HepG2 (cell line): ENCODE results near the gene SLC27A1. TPM values are rescaled to one million over a fixed set of nuclear protein-coding genes. Genes with fewer than 3 reads are reported as not detected.

Experiments
- ATAC-seq: fragments of 200-7000 bp; cut with Tn5 transposase; 3 replicates; pipeline ENCODE4 v1.9.1; 2020; ENCODE audit warnings: mild to moderate bottlenecking, moderate library complexity
- BruUV-seq: library from RNA; stranded (reverse); fragments of 400-500 nt; replicated peaks from 2 replicates; lab custom pipeline; 2021; lab: Mats Ljungman, UMichigan
- CTCF ChIA-PET: fragments of 300-600 bp; formaldehyde crosslinking; extraction: SDS; loops from one replicate; lab custom pipeline; 2021; ENCODE audit warnings: low total read pairs, inconsistent platforms, low intra/inter-chr PET ratio; lab: Yijun Ruan, JAX
- POLR2A ChIA-PET: fragments of 350-600 bp; sonication (Branson Sonifier 250); formaldehyde crosslinking; loops from one replicate; lab custom pipeline; 2020; ENCODE audit warnings: antibody characterized with exemption, inconsistent platforms; lab: Yijun Ruan, JAX
- DNase-seq: peaks from one replicate; pipeline ENCODE4 v3.0.0-alpha.2; 2015; ENCODE audit warnings: low spot score
- FAIRE-seq: peaks from 3 replicates; lab custom pipeline; 2011; peaks lifted over from hg19 to GRCh38; lab: Jason Lieb, UNC
- H2AFZ ChIP-seq: one replicate; pipeline ENCODE4 v1.6.1; 2011; ENCODE audit warnings: low read length, inconsistent platforms
- H3K27ac ChIP-seq: fragments of 300-600 bp; 3 replicates; pipeline ENCODE4 v1.8.0; 2011; ENCODE audit warnings: mixed run types, mild to moderate bottlenecking, mixed read lengths, low read length, inconsistent platforms; ENCODE audit not compliant: insufficient read depth; ENCODE audit errors: extremely low read length
- H3K27me3 ChIP-seq, 2 experiments: fragments of 200-600 bp in 1 of 2; 2 replicates in 1 of 2; 3 replicates in 1 of 2; pipeline versions ENCODE4 v1.6.0 to v1.8.0; 2011; ENCODE audit warnings: low read length in 2 of 2, mild to moderate bottlenecking in 2 of 2, moderate library complexity in 2 of 2, inconsistent platforms in 1 of 2; ENCODE audit not compliant: insufficient read depth in 2 of 2, control insufficient read depth in 1 of 2
- H3K36me3 ChIP-seq, 2 experiments: fragments of 200-600 bp in 1 of 2; replicated peaks in 1 of 2; 2 replicates in 1 of 2; 3 replicates in 1 of 2; pipeline versions ENCODE4 v1.5.1 to v1.8.0; 2011; ENCODE audit warnings: low read length in 2 of 2, inconsistent platforms in 1 of 2; ENCODE audit not compliant: insufficient read depth in 2 of 2, control insufficient read depth in 1 of 2
- H3K4me1 ChIP-seq: 2 replicates; pipeline ENCODE4 v1.5.1; 2012; ENCODE audit warnings: low read length, inconsistent platforms; ENCODE audit not compliant: insufficient read depth
- H3K4me2 ChIP-seq: 2 replicates; pipeline ENCODE4 v1.6.0; 2011; ENCODE audit warnings: low read depth, low read length, inconsistent platforms
- H3K4me3 ChIP-seq, 3 experiments: fragments of 200-600 bp in 1 of 3; sonication (generic), shearing (Covaris generic) in 1 of 3; replicated peaks in 1 of 3; 2 replicates each; pipeline ENCODE4 v1.5.1; 2011 to 2016; ENCODE audit warnings: low read length in 3 of 3, inconsistent platforms in 2 of 3, low read depth in 2 of 3, mild to moderate bottlenecking in 2 of 3, control low read depth in 1 of 3, mixed read lengths in 1 of 3; ENCODE audit not compliant: insufficient read depth in 1 of 3
- H3K79me2 ChIP-seq: one replicate; pipeline ENCODE4 v1.6.1; 2011; ENCODE audit warnings: low read length, inconsistent platforms; ENCODE audit not compliant: insufficient read depth
- H3K9ac ChIP-seq: 2 replicates; pipeline ENCODE4 v1.6.0; 2011; ENCODE audit warnings: mild to moderate bottlenecking, low read depth, low read length, inconsistent platforms; ENCODE audit not compliant: insufficient read depth
- H3K9me3 ChIP-seq: 2 replicates; pipeline ENCODE4 v1.5.1; 2012; ENCODE audit warnings: mild to moderate bottlenecking, low read length
- H4K20me1 ChIP-seq: 2 replicates; pipeline ENCODE4 v1.6.0; 2011; ENCODE audit warnings: inconsistent platforms, mild to moderate bottlenecking, low read length, moderate library complexity; ENCODE audit not compliant: insufficient read depth
- CENPT ChIP-seq: sonication (generic); formaldehyde crosslinking; IDR thresholded peaks from 2 replicates; pipeline ENCODE4 v1.8.0; 2022; ENCODE audit warnings: low read depth, mild to moderate bottlenecking, moderate library complexity, missing genetic modification reagents
- GTF2F1 ChIP-seq: fragments of 150-350 bp; IDR thresholded peaks from 2 replicates; pipeline ENCODE4 v1.6.1; 2014; ENCODE audit warnings: low read length
- KLF15 ChIP-seq: sonication (generic); formaldehyde crosslinking; IDR thresholded peaks from 2 replicates; pipeline ENCODE4 v1.8.1; 2023; ENCODE audit warnings: borderline replicate concordance, mild to moderate bottlenecking, inconsistent platforms, missing genetic modification reagents, mixed read lengths
- MAX ChIP-seq: IDR thresholded peaks from 2 replicates; pipeline ENCODE4 v1.6.1; 2012; ENCODE audit warnings: inconsistent platforms
- REPIN1 ChIP-seq: sonication (generic); formaldehyde crosslinking; IDR thresholded peaks from 2 replicates; pipeline ENCODE4 v1.8.0; 2022; ENCODE audit warnings: missing genetic modification reagents, low read depth, mild to moderate bottlenecking, borderline replicate concordance
- ZBTB44 ChIP-seq: sonication (generic); formaldehyde crosslinking; IDR thresholded peaks from 2 replicates; pipeline ENCODE4 v1.4.0; 2020; ENCODE audit warnings: missing genetic modification reagents
- ZNF598 ChIP-seq: sonication (generic); formaldehyde crosslinking; IDR thresholded peaks from 2 replicates; pipeline ENCODE4 v1.5.1; 2020; ENCODE audit warnings: mild to moderate bottlenecking, missing genetic modification reagents, borderline replicate concordance
- ZNF629 ChIP-seq: sonication (generic); formaldehyde crosslinking; conservative IDR thresholded peaks from 2 replicates; pipeline ENCODE4 v1.5.0; 2020; ENCODE audit warnings: missing genetic modification reagents
- WGBS: methylation state at CpG from one replicate; pipeline ENCODE4 v1.1.6; 2017; ENCODE audit warnings: low lambda C conversion rate; 5-methylcytosine and 5-hydroxymethylcytosine counted together
- in situ Hi-C: cut with HindIII; loops from 2 replicates; pipeline ENCODE4 v1.10.0; 2017; ENCODE audit warnings: low pct_unique_long_range_greater_than_20kb; ENCODE audit not compliant: extremely low pct_ligation_motif_present
- intact Hi-C: fragments of 100-400 bp; cut with micrococcal nuclease; formaldehyde crosslinking; loops from one replicate; pipeline ENCODE4 v1.10.0; 2022; ENCODE audit not compliant: unreplicated experiment
- polyA plus RNA-seq, 8 experiments: library from polyadenylated mRNA; depleted of rRNA in 3 of 8; stranded (reverse) in 7 of 8; unstranded in 1 of 8; fragments of >200 nt; fragmentation: Illumina TruSeq in 4 of 8; extraction: Trizol in 4 of 8; gene quantifications; 2 replicates each; pipeline versions ENCODE4 v1.2.1 to v1.2.3, GENCODE V29; 2011 to 2016; ENCODE audit warnings: low read depth in 4 of 8, missing spikeins in 1 of 8, mixed read lengths in 1 of 8; ENCODE audit not compliant: insufficient read depth in 1 of 8
- total RNA-seq, 5 experiments: library from RNA; depleted of rRNA; stranded (reverse); fragments of >200 nt; fragmentation: Illumina TruSeq; extraction: Trizol; gene quantifications; 2 replicates each; pipeline ENCODE4 v1.2.3, GENCODE V29; 2016; ENCODE audit warnings: low read depth in 1 of 5

SLC27A1 gene
- total and polyA plus RNA-seq, 2 of the 13 experiments (the other 11 are each of a cell fraction or from before 2014, with no cell fraction given): 4.1 to 8.8 TPM

- TF ChIP-seq CENPT (no peak), KLF15 (CRISPR knock-in tag) (no peak), REPIN1 (CRISPR knock-in tag) (0 out of 2 replicates have a peak, but pooled peaks have one; percentile 55), GTF2F1 (no peak), MAX (peak; percentile 73)
Observed at GRCh38 chr19:17539238-17540117, 69.2 kb downstream of the SLC27A1 start (continued).

GRCh38 chr19:17540174-17540573 is 69.8 kb downstream of the SLC27A1 start:
- peaks cover 0 to 19% of the 10 kb centered on the region in 2 experiments; a peak in 3 of 5 replicates for H3K27me3 ChIP-seq
- H3K4me3 ChIP-seq: no peak overlapping the region
- no peak overlapping the region for H3K4me2 ChIP-seq
- FAIRE-seq: no peak
- H3K79me2 ChIP-seq: no peaks in the 10 kb centered on the region
- no peaks in the 10 kb centered on the region for H3K36me3 ChIP-seq
- no peak for TF ChIP-seq ZBTB44 (CRISPR knock-in tag)
- TF ChIP-seq ZNF629 (CRISPR knock-in tag): peak; percentile 87
- TF ChIP-seq ZNF598 (CRISPR knock-in tag): no peak
- TF ChIP-seq, all 625 proteins: peak for 1
- no peak overlapping the region for H3K27ac ChIP-seq
- ATAC-seq: no peak
- POLR2A ChIA-PET: no interaction called here
- WGBS: 86% methylated on average over 20 of the region's 30 CpGs
- CTCF ChIA-PET: no interaction called here
- H3K9ac ChIP-seq: no peak overlapping the region
- no TSS peak for BruUV-seq
- no peak for DNase-seq
- H4K20me1 ChIP-seq: no peaks in the 10 kb centered on the region
- intact Hi-C loops (no loop called here), in situ Hi-C loops (no loop called here)
- H3K4me1 ChIP-seq: peaks cover 23% of the 10 kb centered on the region
- H2AFZ ChIP-seq: no peak overlapping the region
- H3K9me3 ChIP-seq: no peaks in the 10 kb centered on the region
